Right ventricle myocardium inferior (tissue), 1 donor: ENCODE measurements around the gene CD79B. TPM values are rescaled to one million over a fixed set of nuclear protein-coding genes. Genes with fewer than 3 reads are reported as not detected.
"Not testable (repeated sequence)": the region's sequence is repeated elsewhere in the genome, so short reads cannot be mapped to it uniquely, and the experiment has no call there.

Experiments
- ATAC-seq: fragments of 200-7000 bp; cut with Tn5 transposase; one replicate; pipeline ENCODE4 v1.9.1; 2020; ENCODE audit warnings: mild to moderate bottlenecking, moderate library complexity
- DNase-seq: peaks from one replicate; pipeline ENCODE4 v3.0.0; 2021; ENCODE audit errors: missing footprints
- intact Hi-C: fragments of 100-400 bp; cut with DNase I; formaldehyde crosslinking; loops from one replicate; pipeline ENCODE4 v1.11.0; 2022
- total RNA-seq: library from RNA; stranded (reverse); fragmentation: NEBNext Ultra II Directional; extraction: Animal tissue kit (Norgen Biotek cat#: 25700); gene quantifications from one replicate; pipeline ENCODE4 v1.2.1, GENCODE V29; 2021
- donor health status: DM: no; HTN: yes; CAD: no; lungs with severe emphysema.

CD79B gene
- total RNA-seq, 1 donor from 2014 or later: 6.9 TPM

- ATAC-seq (no peak), DNase-seq (peak; percentile 49)
- intact Hi-C loops: no loop called here
Observed at GRCh38 chr17:63940584-63940983, 8.5 kb upstream of the CD79B start.

DNA sequence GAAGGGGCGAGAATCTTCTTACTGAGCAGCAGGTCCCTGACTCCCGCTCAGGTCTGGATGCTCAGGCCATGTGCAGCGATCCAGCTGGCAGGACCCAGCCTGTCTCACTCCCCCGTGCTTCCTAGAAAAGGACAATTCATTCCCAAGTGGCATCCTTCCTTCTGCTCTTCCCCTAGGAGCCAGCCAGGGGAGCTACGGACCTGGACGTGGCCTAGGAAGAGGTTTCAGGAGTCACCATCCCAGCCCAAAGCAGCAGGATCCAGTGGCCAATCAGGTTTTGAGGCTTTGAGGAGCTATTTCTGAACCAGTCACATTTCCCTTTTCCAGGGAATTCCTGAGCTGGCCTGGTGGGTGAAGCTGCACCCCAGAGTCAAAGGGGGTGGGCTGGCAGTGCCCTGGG, 7.8 kb upstream of the CD79B start:
- intact Hi-C loops: no loop called here
- DNase-seq: peak; percentile 9
- no peak for ATAC-seq

- intact Hi-C loops: no loop called here
- DNase-seq (peak; percentile 9), ATAC-seq (no peak)
Observed at GRCh38 chr17:63939401-63939800, 7.3 kb upstream of the CD79B start.

- DNase-seq (no peak), ATAC-seq (no peak)
- intact Hi-C loops: no loop called here
Observed at GRCh38 chr17:63937920-63938319, 5.8 kb upstream of the CD79B start.

DNA sequence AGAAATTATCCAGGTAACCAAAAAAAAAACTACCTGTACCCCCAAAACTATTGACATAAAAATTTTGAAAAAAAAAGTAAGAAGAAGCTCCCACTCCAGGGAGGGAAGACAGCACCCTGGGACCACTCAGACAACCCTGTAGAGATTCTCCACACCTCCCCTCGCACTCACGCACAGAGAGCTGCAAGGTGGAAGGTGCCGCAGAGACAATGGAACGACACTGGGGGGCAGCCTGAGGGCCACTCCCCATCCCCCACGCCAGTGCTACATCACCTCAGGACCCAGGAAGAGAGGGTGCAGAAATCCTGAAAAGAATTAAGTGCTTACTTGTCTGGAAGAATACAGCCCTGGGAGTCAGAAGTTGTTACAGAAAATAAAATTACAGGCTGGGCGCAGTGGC, 5.2 kb upstream of the CD79B start:
- no peak for DNase-seq
- no peak for ATAC-seq

GRCh38 chr17:63934183-63935112, 2.3 kb upstream of the CD79B start:
- intact Hi-C loops: loop anchor here (5.0 kb wide), 1 partner anchor 58 kb away; no protein-coding TSS in a partner anchor
- no peak for ATAC-seq
- peak; percentile 56 for DNase-seq

More for the DNA sequence above, 5.2 kb upstream of the CD79B start:
- intact Hi-C loops: no loop called here

GRCh38 chr17:63933598-63933997, 1.5 kb upstream of the CD79B start:
- intact Hi-C loops: loop anchor here (5.0 kb wide), 1 partner anchor 59 kb away; no protein-coding TSS in a partner anchor
- DNase-seq (peak; percentile 15), ATAC-seq (no peak)

GRCh38 chr17:63932721-63933120, 590 bp upstream of the CD79B start:
- DNase-seq (no peak), ATAC-seq (no peak)
- intact Hi-C loops: loop anchor here (5.0 kb wide), 1 partner anchor 60 kb away; no protein-coding TSS in a partner anchor

- ATAC-seq (peak; percentile 77), DNase-seq (peak; percentile 87)
- intact Hi-C loops: loop anchor here (5.0 kb wide), 1 partner anchor 61 kb away; no protein-coding TSS in a partner anchor
Observed at GRCh38 chr17:63930951-63931575, 1.1 kb downstream of the CD79B start.

DNA sequence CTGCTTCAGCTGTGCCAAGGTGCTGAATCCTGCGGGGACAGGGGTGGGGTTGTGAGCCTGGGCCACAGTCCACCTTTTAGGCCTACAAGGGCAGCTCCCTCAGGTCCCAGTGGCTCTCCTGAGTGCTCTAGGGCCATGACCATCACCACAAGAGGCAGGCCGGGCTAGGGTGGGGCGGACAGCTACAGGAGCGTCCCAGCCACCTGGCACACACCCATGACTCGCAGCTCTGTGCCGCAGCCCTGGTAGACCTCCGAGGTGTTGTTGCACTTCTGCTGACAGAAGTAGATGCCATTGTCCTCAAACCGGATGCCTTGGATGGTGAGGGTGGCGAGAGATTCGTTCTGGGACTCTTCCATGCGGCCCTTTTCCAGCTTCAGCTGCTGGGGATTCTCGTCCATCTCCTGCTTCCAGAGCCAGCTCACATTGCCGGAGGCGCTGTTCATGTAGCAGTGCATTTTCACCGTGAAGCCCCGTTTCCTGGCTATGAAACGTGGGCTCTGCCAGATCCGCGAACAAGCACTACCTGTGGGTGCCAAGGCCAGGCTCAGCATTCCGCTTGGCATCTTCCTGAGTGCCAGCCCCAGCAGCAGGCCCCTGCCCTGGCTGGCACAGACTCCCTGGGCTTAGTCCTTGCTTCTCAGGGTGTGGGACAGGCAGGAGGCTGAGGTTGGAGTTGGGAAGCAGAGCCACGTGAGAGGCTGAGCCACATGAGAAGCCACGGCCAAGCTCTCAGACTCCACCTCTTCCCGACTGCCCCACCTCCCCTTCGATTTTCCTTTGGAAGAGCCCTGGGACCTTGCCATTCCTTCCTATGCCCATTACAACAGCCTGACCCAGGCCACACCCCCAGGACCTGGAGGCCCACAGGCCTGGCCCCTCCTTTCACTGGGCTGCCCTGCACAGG, 2.0 kb downstream of the CD79B start:
- DNase-seq (peak; percentile 28), ATAC-seq (no peak)
- intact Hi-C loops: loop anchor here (5.0 kb wide), 1 partner anchor 62 kb away; no protein-coding TSS in a partner anchor

DNA sequence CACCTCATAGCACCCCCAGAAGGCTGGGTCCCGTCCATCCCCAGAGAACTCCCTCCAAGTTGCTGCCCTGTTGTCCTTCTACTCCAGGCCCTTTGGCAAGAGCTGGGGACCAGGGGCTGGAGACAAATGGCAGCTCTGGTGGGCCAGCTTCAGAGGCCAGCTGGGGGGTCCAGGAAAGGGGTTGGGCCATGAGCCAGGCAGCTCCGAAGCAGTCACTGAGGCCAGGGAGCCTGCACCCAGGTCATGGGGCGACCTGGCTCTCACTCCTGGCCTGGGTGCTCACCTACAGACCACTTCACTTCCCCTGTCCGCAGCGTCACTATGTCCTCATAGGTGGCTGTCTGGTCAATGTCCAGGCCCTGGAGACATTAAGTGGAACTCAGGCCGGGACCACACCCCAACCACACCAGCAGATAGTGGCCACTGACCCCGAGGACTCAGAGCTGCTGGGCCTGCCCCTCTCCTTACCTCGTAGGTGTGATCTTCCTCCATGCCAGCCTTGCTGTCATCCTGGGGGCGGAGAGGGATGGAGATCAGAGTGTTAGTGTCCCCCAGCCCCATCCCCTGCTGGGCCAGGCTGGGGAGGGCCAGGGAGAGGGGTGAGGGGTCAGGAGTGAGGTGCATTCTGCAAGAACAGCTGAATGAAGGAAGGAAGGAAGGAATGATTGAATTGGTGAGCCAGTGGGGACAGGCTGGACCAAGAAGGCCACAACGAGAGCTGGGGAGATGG, 3.0 kb downstream of the CD79B start:
- intact Hi-C loops: no loop called here

GRCh38 chr17:63928172-63928666, 3.9 kb downstream of the CD79B start:
- ATAC-seq (no peak), DNase-seq (peak; percentile 16)
- intact Hi-C loops: no loop called here

More for the DNA sequence above, 3.0 kb downstream of the CD79B start:
- DNase-seq (peak; percentile 21), ATAC-seq (no peak)

GRCh38 chr17:63927464-63928171, 4.5 kb downstream of the CD79B start:
- no peak for ATAC-seq
- peak; percentile 39 for DNase-seq
- intact Hi-C loops: no loop called here

DNA sequence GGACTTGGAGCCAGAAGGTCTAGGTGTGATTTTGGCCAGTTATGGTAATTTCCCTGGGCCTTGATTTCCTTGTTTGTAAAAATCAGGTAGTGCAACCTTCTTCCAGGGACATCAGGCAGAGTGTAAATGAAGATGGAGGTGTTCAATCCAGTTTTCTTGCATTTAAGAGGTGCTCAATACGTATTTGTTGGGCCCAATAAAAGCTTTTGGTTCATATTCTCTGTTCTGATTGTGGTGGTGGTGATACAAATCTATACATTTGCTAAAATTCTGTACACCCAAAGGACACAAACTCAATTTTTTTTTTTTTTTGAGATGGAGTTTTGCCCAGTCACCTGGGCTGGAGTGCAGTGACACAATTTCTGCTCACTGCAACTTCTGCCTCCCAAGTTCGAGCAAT, 6.0 kb downstream of the CD79B start:
- DNase-seq (no peak), ATAC-seq (no peak)
- intact Hi-C loops: no loop called here

GRCh38 chr17:63925615-63926014, 6.5 kb downstream of the CD79B start:
- ATAC-seq (no peak), DNase-seq (peak; percentile 25)
- intact Hi-C loops: no loop called here

GRCh38 chr17:63922402-63922801, 9.7 kb downstream of the CD79B start:
- intact Hi-C loops, DNase-seq, ATAC-seq: not testable (repeated sequence)

GRCh38 chr17:63920779-63921178, 11.4 kb downstream of the CD79B start:
- ATAC-seq, intact Hi-C loops, DNase-seq: not testable (repeated sequence)
